HEK293 (cell line): ENCODE results near the gene PRKCE.

ENCODE experiments used
- CTCF ChIA-PET: fragments of 350-600 bp; formaldehyde crosslinking; extraction: SDS; loops from one replicate; lab custom pipeline; 2021; ENCODE audit warnings: antibody characterized with exemption; lab: Yijun Ruan, JAX
- POLR2A ChIA-PET: fragments of 300-600 bp; formaldehyde crosslinking; extraction: SDS; loops from one replicate; lab custom pipeline; 2020; ENCODE audit warnings: antibody characterized with exemption, inconsistent platforms; lab: Yijun Ruan, JAX
- H3K27ac ChIP-seq: fragments of 200-500 bp; sonication (Bioruptor generic); 2 replicates; pipeline ENCODE4 v1.5.1; 2014; ENCODE audit warnings: low read depth, low read length, control low read depth, inconsistent platforms; ENCODE audit errors: extremely low read depth
- H3K36me3 ChIP-seq, 2 experiments: fragments of 200-500 bp in 1 of 2; sonication (Bioruptor generic) in 1 of 2; 1 replicate in 1 of 2; 2 replicates in 1 of 2; pipeline ENCODE4 v1.5.1; 2014 to 2017; ENCODE audit warnings: inconsistent platforms in 2 of 2, low read length in 2 of 2; ENCODE audit not compliant: control insufficient read depth in 2 of 2, insufficient read depth in 1 of 2
- H3K4me1 ChIP-seq: fragments of 200-500 bp; sonication (Bioruptor generic); 2 replicates; pipeline ENCODE4 v1.5.1; 2014; ENCODE audit warnings: mild to moderate bottlenecking, low read length, inconsistent platforms; ENCODE audit not compliant: control insufficient read depth, insufficient read depth
- H3K4me3 ChIP-seq: 2 replicates; pipeline ENCODE4 v1.5.1; 2011; ENCODE audit warnings: low read depth, mild to moderate bottlenecking, control low read depth, low read length, moderate library complexity
- H3K9me3 ChIP-seq: fragments of 200-500 bp; sonication (Bioruptor generic); 2 replicates; pipeline ENCODE4 v1.5.1; 2014; ENCODE audit warnings: low read depth, low read length, inconsistent platforms; ENCODE audit not compliant: control insufficient read depth, insufficient read depth
- GLIS1 ChIP-seq: fragments of 450-650 bp; formaldehyde crosslinking; IDR thresholded peaks from 2 replicates; pipeline ENCODE4 v1.5.1; 2016; ENCODE audit warnings: missing biosample characterization, missing genetic modification characterization
- GLIS2 ChIP-seq: fragments of 450-650 bp; formaldehyde crosslinking; IDR thresholded peaks from 2 replicates; pipeline ENCODE4 v1.5.1; 2016; ENCODE audit warnings: missing biosample characterization, missing genetic modification characterization
- IKZF3 ChIP-seq: fragments of 450-650 bp; IDR thresholded peaks from 2 replicates; pipeline ENCODE4 v1.5.0; 2018; ENCODE audit warnings: missing biosample characterization, mild to moderate bottlenecking, missing genetic modification characterization, moderate library complexity
- KLF9 ChIP-seq: fragments of 450-650 bp; formaldehyde crosslinking; IDR thresholded peaks from 2 replicates; pipeline ENCODE4 v1.5.1; 2016; ENCODE audit warnings: missing biosample characterization, missing genetic modification characterization, low read depth
- MZF1 ChIP-seq: fragments of 450-650 bp; formaldehyde crosslinking; IDR thresholded peaks from 2 replicates; pipeline ENCODE4 v1.5.1; 2017; ENCODE audit warnings: missing biosample characterization, missing genetic modification characterization, borderline replicate concordance
- OSR2 ChIP-seq: fragments of 450-650 bp; formaldehyde crosslinking; IDR thresholded peaks from 2 replicates; pipeline ENCODE4 v1.5.1; 2016; ENCODE audit warnings: missing biosample characterization, missing genetic modification characterization
- PRDM1 ChIP-seq: fragments of 450-650 bp; formaldehyde crosslinking; IDR thresholded peaks from 2 replicates; pipeline ENCODE4; 2016; ENCODE audit warnings: missing biosample characterization, missing genetic modification characterization
- SCRT2 ChIP-seq: fragments of 450-650 bp; formaldehyde crosslinking; IDR thresholded peaks from 2 replicates; pipeline ENCODE4 v1.5.1; 2016; ENCODE audit warnings: missing biosample characterization, missing genetic modification characterization
- ZBTB20 ChIP-seq: fragments of 450-650 bp; formaldehyde crosslinking; IDR thresholded peaks from 2 replicates; pipeline ENCODE4 v1.5.1; 2016; ENCODE audit warnings: missing biosample characterization, missing genetic modification characterization
- ZBTB21 ChIP-seq: fragments of 450-650 bp; formaldehyde crosslinking; IDR thresholded peaks from 2 replicates; pipeline ENCODE4 v1.5.1; 2017; ENCODE audit warnings: missing biosample characterization, missing genetic modification characterization
- ZIC2 ChIP-seq: fragments of 450-650 bp; formaldehyde crosslinking; IDR thresholded peaks from 2 replicates; pipeline ENCODE4 v1.5.1; 2016; ENCODE audit warnings: missing biosample characterization, missing genetic modification characterization
- ZNF335 ChIP-seq: fragments of 450-650 bp; formaldehyde crosslinking; conservative IDR thresholded peaks from 2 replicates; pipeline ENCODE4 v1.5.1; 2016; ENCODE audit warnings: missing biosample characterization, missing genetic modification characterization
- ZNF341 ChIP-seq: fragments of 450-650 bp; formaldehyde crosslinking; IDR thresholded peaks from 2 replicates; pipeline ENCODE4; 2016; ENCODE audit warnings: low read depth, missing biosample characterization, missing genetic modification characterization
- ZNF391 ChIP-seq: fragments of 450-650 bp; formaldehyde crosslinking; IDR thresholded peaks from 2 replicates; pipeline ENCODE4 v1.5.1; 2016; ENCODE audit warnings: low read depth, missing biosample characterization, missing genetic modification characterization, borderline replicate concordance
- ZNF501 ChIP-seq: fragments of 450-650 bp; formaldehyde crosslinking; IDR thresholded peaks from 2 replicates; pipeline ENCODE4 v1.5.1; 2016; ENCODE audit warnings: missing biosample characterization, missing genetic modification characterization
- ZNF629 ChIP-seq: fragments of 450-650 bp; formaldehyde crosslinking; IDR thresholded peaks from 2 replicates; pipeline ENCODE4 v1.5.1; 2017; ENCODE audit warnings: missing biosample characterization, missing genetic modification characterization
- ZNF654 ChIP-seq: fragments of 450-650 bp; formaldehyde crosslinking; IDR thresholded peaks from 2 replicates; pipeline ENCODE4 v1.5.1; 2016; ENCODE audit warnings: low read depth, missing biosample characterization, missing genetic modification characterization
- ZNF660 ChIP-seq: fragments of 450-650 bp; IDR thresholded peaks from 2 replicates; pipeline ENCODE4 v1.5.1; 2018; ENCODE audit warnings: missing biosample characterization, mild to moderate bottlenecking, missing genetic modification characterization
- ZNF792 ChIP-seq: fragments of 450-650 bp; formaldehyde crosslinking; IDR thresholded peaks from 2 replicates; pipeline ENCODE4 v1.5.1; 2016; ENCODE audit warnings: missing biosample characterization, missing genetic modification characterization
- TF ChIP-seq, protein P1 (sequence below): fragments of 450-650 bp; formaldehyde crosslinking; IDR thresholded peaks from 2 replicates; pipeline ENCODE4 v1.5.1; 2016; ENCODE audit warnings: missing biosample characterization, missing genetic modification characterization
- TF ChIP-seq, protein P2 (sequence below): fragments of 450-650 bp; formaldehyde crosslinking; IDR thresholded peaks from 2 replicates; pipeline ENCODE4 v1.5.1; 2016; ENCODE audit warnings: missing biosample characterization, missing genetic modification characterization
- TF ChIP-seq, protein P3 (sequence below): fragments of 450-650 bp; formaldehyde crosslinking; conservative IDR thresholded peaks from 2 replicates; pipeline ENCODE4 v1.5.1; 2016; ENCODE audit warnings: low read depth, missing biosample characterization, missing genetic modification characterization
- TF ChIP-seq, protein P4 (sequence below): fragments of 450-650 bp; formaldehyde crosslinking; optimal IDR thresholded peaks from 2 replicates; pipeline ENCODE3; 2016; ENCODE audit warnings: missing biosample characterization, mild to moderate bottlenecking, missing genetic modification characterization

PRKCE gene

DNA sequence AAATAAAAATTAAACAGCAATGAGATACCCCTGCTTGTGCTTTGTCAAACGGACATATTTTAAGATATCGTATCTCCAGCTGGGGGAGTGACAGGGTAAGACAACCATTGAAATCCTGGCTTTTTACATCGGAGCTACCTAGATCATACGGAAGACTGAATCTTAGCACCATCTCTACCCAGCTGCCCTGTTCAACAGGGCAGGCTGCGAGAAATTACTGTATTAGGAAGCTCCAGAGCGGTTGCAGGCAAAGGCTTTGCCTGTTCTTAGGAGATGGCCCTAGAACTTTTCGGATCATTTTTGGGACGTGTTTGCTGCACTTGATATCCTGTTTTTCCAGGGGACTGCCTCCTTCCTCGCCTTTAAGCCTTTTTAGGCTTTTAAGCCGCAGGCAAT, 2.0 kb upstream of the PRKCE start:
- CTCF ChIA-PET = interaction anchor here (0.5 to 1.6 kb wide), 6 partner anchors 22 to 287 kb away, joined by 3 to 13 read pairs (median 3); no protein-coding TSS in a partner anchor
- Histone ChIP-seq H3K36me3 (no peaks in the 10 kb centered on the region), H3K4me3 (peak overlapping the region; percentile 75; the same call in 1 of the 2 replicates), H3K9me3 (no peaks in the 10 kb centered on the region), H3K4me1 (peaks cover 22% of the 10 kb centered on the region), H3K27ac (peak overlapping the region; percentile 96; the same call in 1 of the 2 replicates)
- TF ChIP-seq ZBTB21 (tag by site-specific recombination) (no peak), ZNF654 (tag by site-specific recombination) (peak; percentile 11; the same call in 1 of the 2 replicates)
- POLR2A ChIA-PET = interaction anchor here (1.1 to 1.2 kb wide), 2 partner anchors 113 to 129 kb away, joined by 3 read pairs; no protein-coding TSS in a partner anchor

DNA sequence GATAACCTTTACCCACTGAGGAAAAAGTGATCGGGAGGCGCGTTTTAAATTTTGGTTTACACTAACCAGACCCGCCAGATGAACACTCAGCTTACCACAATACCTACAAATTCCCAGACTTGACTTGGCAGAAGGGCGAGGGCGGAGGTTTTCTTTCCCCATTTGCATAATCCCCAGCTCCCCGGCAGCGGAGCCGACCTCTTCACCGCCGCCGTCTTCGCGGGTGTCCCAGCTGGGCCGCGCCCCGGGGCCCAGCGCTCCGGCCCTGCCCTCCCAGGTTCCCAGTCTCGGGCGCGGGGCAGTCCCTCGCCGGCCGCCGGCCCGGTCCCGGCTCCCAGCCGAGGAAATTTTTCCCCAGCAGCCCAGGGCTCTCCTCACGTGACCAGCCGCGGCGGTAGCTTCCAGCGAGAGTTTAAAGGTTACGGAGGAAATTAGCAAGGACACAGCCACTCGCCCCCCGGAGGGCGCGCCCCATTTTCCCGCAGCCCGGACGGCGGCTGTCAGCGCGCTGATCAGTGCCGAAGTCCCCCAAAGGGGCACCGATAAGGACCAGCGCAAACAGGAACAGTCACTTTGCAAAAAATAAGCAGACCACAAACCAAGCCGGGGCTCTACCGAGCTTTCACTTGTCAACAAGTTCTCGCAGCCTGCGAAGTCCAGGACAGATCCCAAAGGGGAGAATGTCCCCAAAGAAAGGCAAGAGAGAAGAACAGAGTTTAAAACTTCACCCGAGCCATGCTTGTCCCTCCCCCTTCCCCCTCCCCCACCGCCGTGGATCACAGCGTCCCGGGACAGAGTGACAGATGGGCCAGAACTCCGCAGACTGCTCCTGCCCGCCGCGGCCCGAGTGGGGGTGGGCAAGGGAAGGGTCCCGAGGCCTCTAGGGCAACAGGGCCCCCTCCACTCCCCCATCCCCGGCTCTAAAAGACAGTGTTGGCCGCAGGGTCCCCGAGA, 1.3 kb upstream of the PRKCE start:
- H3K27ac ChIP-seq = peak overlapping the region; percentile 96
- peak overlapping the region; percentile 75 for H3K4me3 ChIP-seq
- peaks cover 23% of the 10 kb centered on the region for H3K4me1 ChIP-seq
- H3K36me3 ChIP-seq = no peaks in the 10 kb centered on the region
- ChIA-PET CTCF (interaction anchor here (0.5 to 1.6 kb wide), 8 partner anchors 13 to 1919 kb away, joined by 3 to 13 read pairs (median 3); no protein-coding TSS in a partner anchor), POLR2A (interaction anchor here (1.1 to 1.2 kb wide), 2 partner anchors 113 to 129 kb away, joined by 3 read pairs; no protein-coding TSS in a partner anchor)
- H3K9me3 ChIP-seq = no peaks in the 10 kb centered on the region
- no peak for TF ChIP-seq ZNF341
- peak; percentile 33; the same call in 1 of the 2 replicates for TF ChIP-seq MZF1 (tag by site-specific recombination)
- TF ChIP-seq KLF9 = no peak
- TF ChIP-seq ZNF629 (tag by site-specific recombination) = 0 out of 2 replicates have a peak, but pooled peaks have one; percentile 16
- TF ChIP-seq, protein P1, sequence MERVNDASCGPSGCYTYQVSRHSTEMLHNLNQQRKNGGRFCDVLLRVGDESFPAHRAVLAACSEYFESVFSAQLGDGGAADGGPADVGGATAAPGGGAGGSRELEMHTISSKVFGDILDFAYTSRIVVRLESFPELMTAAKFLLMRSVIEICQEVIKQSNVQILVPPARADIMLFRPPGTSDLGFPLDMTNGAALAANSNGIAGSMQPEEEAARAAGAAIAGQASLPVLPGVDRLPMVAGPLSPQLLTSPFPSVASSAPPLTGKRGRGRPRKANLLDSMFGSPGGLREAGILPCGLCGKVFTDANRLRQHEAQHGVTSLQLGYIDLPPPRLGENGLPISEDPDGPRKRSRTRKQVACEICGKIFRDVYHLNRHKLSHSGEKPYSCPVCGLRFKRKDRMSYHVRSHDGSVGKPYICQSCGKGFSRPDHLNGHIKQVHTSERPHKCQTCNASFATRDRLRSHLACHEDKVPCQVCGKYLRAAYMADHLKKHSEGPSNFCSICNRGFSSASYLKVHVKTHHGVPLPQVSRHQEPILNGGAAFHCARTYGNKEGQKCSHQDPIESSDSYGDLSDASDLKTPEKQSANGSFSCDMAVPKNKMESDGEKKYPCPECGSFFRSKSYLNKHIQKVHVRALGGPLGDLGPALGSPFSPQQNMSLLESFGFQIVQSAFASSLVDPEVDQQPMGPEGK (tag by site-specific recombination) = peak; percentile 27; the same call in 1 of the 2 replicates
- peak; percentile 52; the same call in 1 of the 2 replicates for TF ChIP-seq OSR2 (tag by site-specific recombination)
- TF ChIP-seq, protein P2, sequence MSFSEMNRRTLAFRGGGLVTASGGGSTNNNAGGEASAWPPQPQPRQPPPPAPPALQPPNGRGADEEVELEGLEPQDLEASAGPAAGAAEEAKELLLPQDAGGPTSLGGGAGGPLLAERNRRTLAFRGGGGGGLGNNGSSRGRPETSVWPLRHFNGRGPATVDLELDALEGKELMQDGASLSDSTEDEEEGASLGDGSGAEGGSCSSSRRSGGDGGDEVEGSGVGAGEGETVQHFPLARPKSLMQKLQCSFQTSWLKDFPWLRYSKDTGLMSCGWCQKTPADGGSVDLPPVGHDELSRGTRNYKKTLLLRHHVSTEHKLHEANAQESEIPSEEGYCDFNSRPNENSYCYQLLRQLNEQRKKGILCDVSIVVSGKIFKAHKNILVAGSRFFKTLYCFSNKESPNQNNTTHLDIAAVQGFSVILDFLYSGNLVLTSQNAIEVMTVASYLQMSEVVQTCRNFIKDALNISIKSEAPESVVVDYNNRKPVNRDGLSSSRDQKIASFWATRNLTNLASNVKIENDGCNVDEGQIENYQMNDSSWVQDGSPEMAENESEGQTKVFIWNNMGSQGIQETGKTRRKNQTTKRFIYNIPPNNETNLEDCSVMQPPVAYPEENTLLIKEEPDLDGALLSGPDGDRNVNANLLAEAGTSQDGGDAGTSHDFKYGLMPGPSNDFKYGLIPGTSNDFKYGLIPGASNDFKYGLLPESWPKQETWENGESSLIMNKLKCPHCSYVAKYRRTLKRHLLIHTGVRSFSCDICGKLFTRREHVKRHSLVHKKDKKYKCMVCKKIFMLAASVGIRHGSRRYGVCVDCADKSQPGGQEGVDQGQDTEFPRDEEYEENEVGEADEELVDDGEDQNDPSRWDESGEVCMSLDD (tag by site-specific recombination) = peak; percentile 64; the same call in 1 of the 2 replicates
- peak; percentile 63 for TF ChIP-seq IKZF3
- 0 out of 2 replicates have a peak, but pooled peaks have one; percentile 24 for TF ChIP-seq ZNF660
- no peak for TF ChIP-seq ZNF391 (tag by site-specific recombination)
- peak; percentile 46; the same call in 1 of the 2 replicates for TF ChIP-seq GLIS2 (tag by site-specific recombination)
- TF ChIP-seq PRDM1 (tag by site-specific recombination) = peak; percentile 77; the same call in 1 of the 2 replicates
- TF ChIP-seq GLIS1 (tag by site-specific recombination) = peak; percentile 73
- TF ChIP-seq, protein P3, sequence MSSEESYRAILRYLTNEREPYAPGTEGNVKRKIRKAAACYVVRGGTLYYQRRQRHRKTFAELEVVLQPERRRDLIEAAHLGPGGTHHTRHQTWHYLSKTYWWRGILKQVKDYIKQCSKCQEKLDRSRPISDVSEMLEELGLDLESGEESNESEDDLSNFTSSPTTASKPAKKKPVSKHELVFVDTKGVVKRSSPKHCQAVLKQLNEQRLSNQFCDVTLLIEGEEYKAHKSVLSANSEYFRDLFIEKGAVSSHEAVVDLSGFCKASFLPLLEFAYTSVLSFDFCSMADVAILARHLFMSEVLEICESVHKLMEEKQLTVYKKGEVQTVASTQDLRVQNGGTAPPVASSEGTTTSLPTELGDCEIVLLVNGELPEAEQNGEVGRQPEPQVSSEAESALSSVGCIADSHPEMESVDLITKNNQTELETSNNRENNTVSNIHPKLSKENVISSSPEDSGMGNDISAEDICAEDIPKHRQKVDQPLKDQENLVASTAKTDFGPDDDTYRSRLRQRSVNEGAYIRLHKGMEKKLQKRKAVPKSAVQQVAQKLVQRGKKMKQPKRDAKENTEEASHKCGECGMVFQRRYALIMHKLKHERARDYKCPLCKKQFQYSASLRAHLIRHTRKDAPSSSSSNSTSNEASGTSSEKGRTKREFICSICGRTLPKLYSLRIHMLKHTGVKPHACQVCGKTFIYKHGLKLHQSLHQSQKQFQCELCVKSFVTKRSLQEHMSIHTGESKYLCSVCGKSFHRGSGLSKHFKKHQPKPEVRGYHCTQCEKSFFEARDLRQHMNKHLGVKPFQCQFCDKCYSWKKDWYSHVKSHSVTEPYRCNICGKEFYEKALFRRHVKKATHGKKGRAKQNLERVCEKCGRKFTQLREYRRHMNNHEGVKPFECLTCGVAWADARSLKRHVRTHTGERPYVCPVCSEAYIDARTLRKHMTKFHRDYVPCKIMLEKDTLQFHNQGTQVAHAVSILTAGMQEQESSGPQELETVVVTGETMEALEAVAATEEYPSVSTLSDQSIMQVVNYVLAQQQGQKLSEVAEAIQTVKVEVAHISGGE (tag by site-specific recombination) = peak; percentile 65
- peak; percentile 32; the same call in 1 of the 2 replicates for TF ChIP-seq ZIC2
- TF ChIP-seq ZNF792 = no peak
- TF ChIP-seq SCRT2 (tag by site-specific recombination) = peak; percentile 38
- peak; percentile 73 for TF ChIP-seq ZNF335 (tag by site-specific recombination)
- TF ChIP-seq ZNF501 (tag by site-specific recombination) = no peak
- TF ChIP-seq ZBTB20 = peak; percentile 61
- TF ChIP-seq, protein P4, sequence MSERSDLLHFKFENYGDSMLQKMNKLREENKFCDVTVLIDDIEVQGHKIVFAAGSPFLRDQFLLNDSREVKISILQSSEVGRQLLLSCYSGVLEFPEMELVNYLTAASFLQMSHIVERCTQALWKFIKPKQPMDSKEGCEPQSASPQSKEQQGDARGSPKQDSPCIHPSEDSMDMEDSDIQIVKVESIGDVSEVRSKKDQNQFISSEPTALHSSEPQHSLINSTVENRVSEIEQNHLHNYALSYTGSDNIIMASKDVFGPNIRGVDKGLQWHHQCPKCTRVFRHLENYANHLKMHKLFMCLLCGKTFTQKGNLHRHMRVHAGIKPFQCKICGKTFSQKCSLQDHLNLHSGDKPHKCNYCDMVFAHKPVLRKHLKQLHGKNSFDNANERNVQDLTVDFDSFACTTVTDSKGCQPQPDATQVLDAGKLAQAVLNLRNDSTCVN = peak; percentile 62
